K562 (cell line): ENCODE measurements around the gene HLA-DMB. TPM values are rescaled to one million over a fixed set of nuclear protein-coding genes. Genes with fewer than 3 reads are reported as not detected.
A peak's percentile ranks its signal among the peaks of the same experiment; 100 is the strongest.

Experiments used
- ARNT ChIP-seq, 2 experiments: fragments of 450-650 bp; IDR thresholded peaks; 2 replicates each; pipeline ENCODE4 v1.6.1; 2016; ENCODE audit warnings: mild to moderate bottlenecking in 1 of 2
- BRF1 ChIP-seq: IDR thresholded peaks from 3 replicates; pipeline ENCODE4 v1.6.1; 2011; ENCODE audit warnings: borderline replicate concordance, mild to moderate bottlenecking; ENCODE audit not compliant: insufficient read length; ENCODE audit errors: extremely low read depth
- CAMTA2 ChIP-seq: fragments of 250-450 bp; sonication (Bioruptor Pico); conservative IDR thresholded peaks from 2 replicates; pipeline ENCODE4 v1.5.1; 2022
- CBFA2T2 ChIP-seq: fragments of 450-650 bp; conservative IDR thresholded peaks from 2 replicates; pipeline ENCODE4 v1.6.1; 2017; ENCODE audit warnings: mild to moderate bottlenecking
- EHMT2 ChIP-seq: fragments of 450-650 bp; IDR thresholded peaks from 2 replicates; pipeline ENCODE4 v1.6.1; 2018; ENCODE audit warnings: antibody characterized with exemption
- ERF ChIP-seq: fragments of 450-650 bp; formaldehyde crosslinking; IDR thresholded peaks from 2 replicates; pipeline ENCODE4 v1.4.0; 2020; ENCODE audit warnings: mild to moderate bottlenecking, mixed read lengths
- ESRRA ChIP-seq: fragments of 450-650 bp; IDR thresholded peaks from 2 replicates; pipeline ENCODE4 v1.6.1; 2014; ENCODE audit warnings: low read depth, mild to moderate bottlenecking, moderate library complexity, borderline replicate concordance
- FOXJ2 ChIP-seq: fragments of 200-800 bp; sonication (Bioruptor generic); IDR thresholded peaks from 2 replicates; pipeline ENCODE4 v1.6.1; 2016; ENCODE audit warnings: missing genetic modification characterization, missing compliant biosample characterization
- HNRNPL ChIP-seq: fragments of 200-400 bp; formaldehyde crosslinking; IDR thresholded peaks from 2 replicates; pipeline ENCODE4 v1.6.1; 2017; ENCODE audit warnings: low read depth, mild to moderate bottlenecking, low read length
- HSF4 ChIP-seq: fragments of 250-450 bp; sonication (Bioruptor Pico); IDR thresholded peaks from 2 replicates; pipeline ENCODE4 v2.1.2; 2022; ENCODE audit warnings: mild to moderate bottlenecking, moderate library complexity, borderline replicate concordance
- KLF16 ChIP-seq: IDR thresholded peaks from 2 replicates; pipeline ENCODE4 v1.6.1; 2016; ENCODE audit warnings: antibody characterized with exemption
- LARP7 ChIP-seq: fragments of 450-650 bp; IDR thresholded peaks from 2 replicates; pipeline ENCODE4 v1.6.1; 2016
- MAFK ChIP-seq: IDR thresholded peaks from 2 replicates; pipeline ENCODE4 v1.6.1; 2011; ENCODE audit warnings: low read length, improper control_type of control experiment
- NFATC3 ChIP-seq: fragments of 450-650 bp; IDR thresholded peaks from 2 replicates; pipeline ENCODE4 v1.6.1; 2017; ENCODE audit warnings: mild to moderate bottlenecking
- PHF20 ChIP-seq: fragments of 450-650 bp; IDR thresholded peaks from 2 replicates; pipeline ENCODE4 v1.6.1; 2018; ENCODE audit not compliant: partially characterized antibody
- POLR2A ChIP-seq: fragments of 450-650 bp; conservative IDR thresholded peaks from 2 replicates; pipeline ENCODE4 v1.6.1; 2016
- PPARD ChIP-seq: fragments of 250-450 bp; sonication (Bioruptor Pico); IDR thresholded peaks from 2 replicates; pipeline ENCODE4 v1.8.0; 2022; ENCODE audit warnings: inconsistent platforms, mild to moderate bottlenecking, moderate library complexity
- PRPF4 ChIP-seq: fragments of 200-400 bp; formaldehyde crosslinking; IDR thresholded peaks from one replicate; pipeline ENCODE4 v1.6.1; 2017; ENCODE audit warnings: low read length, low read depth, mild to moderate bottlenecking; ENCODE audit not compliant: insufficient read depth, poor library complexity, severe bottlenecking
- RBM34 ChIP-seq: fragments of 200-400 bp; formaldehyde crosslinking; IDR thresholded peaks from 2 replicates; pipeline ENCODE4 v1.6.1; 2018; ENCODE audit warnings: low read length, borderline replicate concordance; ENCODE audit not compliant: insufficient read depth
- RNF2 ChIP-seq: sonication (generic); IDR thresholded peaks from 2 replicates; pipeline ENCODE4 v1.6.1; 2016
- SAFB ChIP-seq: fragments of 200-400 bp; formaldehyde crosslinking; IDR thresholded peaks from 2 replicates; pipeline ENCODE4 v1.6.1; 2017; ENCODE audit warnings: low read depth, low read length, borderline replicate concordance
- SRSF1 ChIP-seq: fragments of 200-400 bp; formaldehyde crosslinking; IDR thresholded peaks from 2 replicates; pipeline ENCODE4 v1.6.1; 2017; ENCODE audit warnings: mild to moderate bottlenecking, low read depth, low read length, moderate library complexity
- ZEB2 ChIP-seq: fragments of 450-650 bp; IDR thresholded peaks from 2 replicates; pipeline ENCODE4 v1.6.1; 2016
- ZNF76 ChIP-seq: fragments of 250-450 bp; sonication (Bioruptor Pico); IDR thresholded peaks from 2 replicates; pipeline ENCODE4 v1.4.0; 2020; ENCODE audit warnings: mild to moderate bottlenecking, moderate library complexity, borderline replicate concordance
- ZNF764 ChIP-seq: fragments of 250-450 bp; sonication (Bioruptor Pico); IDR thresholded peaks from 2 replicates; pipeline ENCODE4 v1.4.0; 2020; ENCODE audit warnings: low read depth, mild to moderate bottlenecking, moderate library complexity
- ZNF780A ChIP-seq: fragments of 250-450 bp; sonication (Bioruptor Pico); IDR thresholded peaks from 2 replicates; pipeline ENCODE4 v1.5.0; 2021; ENCODE audit warnings: mild to moderate bottlenecking
- polyA plus RNA-seq, 8 experiments: library from polyadenylated mRNA; depleted of rRNA in 4 of 8; stranded (reverse) in 5 of 8; unstranded in 3 of 8; fragments of >200 nt; fragmentation: Nextera tagmentation in 2 of 8; fragmentation: Illumina TruSeq in 1 of 8; extraction: Ambion mirVana in 2 of 8; extraction: Trizol in 1 of 8; gene quantifications; 2 replicates each; pipeline versions ENCODE4 v1.2.1 to v1.2.3, GENCODE V29; 2011 to 2014; ENCODE audit warnings: inconsistent platforms in 1 of 8, missing spikeins in 1 of 8
- total RNA-seq, 7 experiments: library from RNA; depleted of rRNA in 6 of 7; stranded (reverse); fragments of >200 nt in 6 of 7; fragmentation: Illumina TruSeq in 2 of 7; extraction: Trizol in 2 of 7; gene quantifications; 2 replicates each; pipeline versions ENCODE4 v1.2.1 to v1.2.3, GENCODE V29; 2011 to 2021; ENCODE audit warnings: low replicate concordance in 1 of 7
- TF ChIP-seq, protein P1 (sequence below): IDR thresholded peaks from 2 replicates; pipeline ENCODE4 v1.6.1; 2012; ENCODE audit warnings: low read depth, low read length, improper control_type of control experiment, borderline replicate concordance
- TF ChIP-seq, protein P2 (sequence below): sonication (generic); formaldehyde crosslinking; IDR thresholded peaks from 2 replicates; pipeline ENCODE4 v1.5.0; 2020; ENCODE audit warnings: missing genetic modification reagents
- TF ChIP-seq, protein P3 (sequence below): sonication (generic); formaldehyde crosslinking; IDR thresholded peaks from 2 replicates; pipeline ENCODE4 v1.8.0; 2022; ENCODE audit warnings: mild to moderate bottlenecking, missing genetic modification reagents
- TF ChIP-seq, protein P4 (sequence below): sonication (generic); formaldehyde crosslinking; IDR thresholded peaks from 2 replicates; pipeline ENCODE4 v1.8.1; 2023; ENCODE audit warnings: mild to moderate bottlenecking, missing genetic modification reagents, moderate library complexity

The HLA-DMB gene
- total and polyA plus RNA-seq, 9 of the 15 experiments (the other 6 are each of a cell fraction or from before 2014, with no cell fraction given), result 0.38 TPM; not detected in 8

DNA sequence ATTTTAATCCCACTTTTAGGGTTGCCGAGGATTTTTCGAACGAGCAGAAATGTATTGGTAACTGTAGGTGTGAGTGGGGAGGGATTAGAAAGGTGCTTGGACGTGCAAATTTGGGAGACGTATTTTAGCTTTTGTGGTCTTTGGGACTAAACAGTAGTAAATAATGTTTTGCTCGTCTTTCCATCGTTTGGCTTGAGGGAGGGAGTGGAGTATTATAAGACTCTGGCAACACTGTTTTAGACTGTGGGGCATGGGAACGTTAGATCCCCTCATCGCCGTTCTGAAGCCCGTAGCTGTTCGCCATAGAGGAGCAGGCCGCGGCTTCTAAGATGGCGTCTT is 30.4 kb upstream of the HLA-DMB start (continued):
- TF ChIP-seq, protein P1, sequence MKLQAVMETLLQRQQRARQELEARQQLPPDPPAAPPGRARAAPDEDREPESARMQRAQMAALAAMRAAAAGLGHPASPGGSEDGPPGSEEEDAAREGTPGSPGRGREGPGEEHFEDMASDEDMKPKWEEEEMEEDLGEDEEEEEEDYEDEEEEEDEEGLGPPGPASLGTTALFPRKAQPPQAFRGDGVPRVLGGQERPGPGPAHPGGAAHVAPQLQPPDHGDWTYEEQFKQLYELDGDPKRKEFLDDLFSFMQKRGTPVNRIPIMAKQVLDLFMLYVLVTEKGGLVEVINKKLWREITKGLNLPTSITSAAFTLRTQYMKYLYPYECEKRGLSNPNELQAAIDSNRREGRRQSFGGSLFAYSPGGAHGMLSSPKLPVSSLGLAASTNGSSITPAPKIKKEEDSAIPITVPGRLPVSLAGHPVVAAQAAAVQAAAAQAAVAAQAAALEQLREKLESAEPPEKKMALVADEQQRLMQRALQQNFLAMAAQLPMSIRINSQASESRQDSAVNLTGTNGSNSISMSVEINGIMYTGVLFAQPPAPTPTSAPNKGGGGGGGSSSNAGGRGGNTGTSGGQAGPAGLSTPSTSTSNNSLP, result no peak
- no peak for TF ChIP-seq ERF
- TF ChIP-seq PRPF4, result no peak
- peak; percentile 41 to 46; a peak in 1 of 4 replicates for TF ChIP-seq ARNT (IDR thresholded peaks at IDR 0.05)
- no peak for TF ChIP-seq PHF20
- TF ChIP-seq SAFB, result no peak
- no peak for TF ChIP-seq CBFA2T2
- TF ChIP-seq, protein P2, sequence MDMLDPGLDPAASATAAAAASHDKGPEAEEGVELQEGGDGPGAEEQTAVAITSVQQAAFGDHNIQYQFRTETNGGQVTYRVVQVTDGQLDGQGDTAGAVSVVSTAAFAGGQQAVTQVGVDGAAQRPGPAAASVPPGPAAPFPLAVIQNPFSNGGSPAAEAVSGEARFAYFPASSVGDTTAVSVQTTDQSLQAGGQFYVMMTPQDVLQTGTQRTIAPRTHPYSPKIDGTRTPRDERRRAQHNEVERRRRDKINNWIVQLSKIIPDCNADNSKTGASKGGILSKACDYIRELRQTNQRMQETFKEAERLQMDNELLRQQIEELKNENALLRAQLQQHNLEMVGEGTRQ (CRISPR knock-in tag), result no peak
- no peak for TF ChIP-seq EHMT2
- TF ChIP-seq, protein P3, sequence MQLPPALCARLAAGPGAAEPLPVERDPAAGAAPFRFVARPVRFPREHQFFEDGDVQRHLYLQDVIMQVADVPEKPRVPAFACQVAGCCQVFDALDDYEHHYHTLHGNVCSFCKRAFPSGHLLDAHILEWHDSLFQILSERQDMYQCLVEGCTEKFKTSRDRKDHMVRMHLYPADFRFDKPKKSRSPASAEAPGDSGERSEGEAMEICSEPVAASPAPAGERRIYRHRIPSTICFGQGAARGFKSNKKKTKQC, result no peak
- no peak; the same call in 1 of the 2 replicates for TF ChIP-seq ZNF764
- TF ChIP-seq ZNF76 (CRISPR knock-in tag), result no peak
- TF ChIP-seq NFATC3, result peak; percentile 79; the same call in 1 of the 2 replicates
- no peak; the same call in 1 of the 2 replicates for TF ChIP-seq RNF2
- TF ChIP-seq PPARD (CRISPR knock-in tag), result no peak
- TF ChIP-seq CAMTA2, result no peak
- TF ChIP-seq MAFK, result no peak
- no peak for TF ChIP-seq HNRNPL
- TF ChIP-seq ZNF780A (CRISPR knock-in tag), result no peak
- peak; percentile 20; the same call in 1 of the 2 replicates for TF ChIP-seq FOXJ2 (tag)
- TF ChIP-seq POLR2A, result no peak; the same call in 1 of the 2 replicates
- TF ChIP-seq SRSF1, result no peak
- no peak for TF ChIP-seq KLF16
- 0 out of 2 replicates have a peak, but pooled peaks have one; percentile 12 for TF ChIP-seq ZEB2
- TF ChIP-seq HSF4 (CRISPR knock-in tag), result 0 out of 2 replicates have a peak, but pooled peaks have one; percentile 48
- TF ChIP-seq, protein P4, sequence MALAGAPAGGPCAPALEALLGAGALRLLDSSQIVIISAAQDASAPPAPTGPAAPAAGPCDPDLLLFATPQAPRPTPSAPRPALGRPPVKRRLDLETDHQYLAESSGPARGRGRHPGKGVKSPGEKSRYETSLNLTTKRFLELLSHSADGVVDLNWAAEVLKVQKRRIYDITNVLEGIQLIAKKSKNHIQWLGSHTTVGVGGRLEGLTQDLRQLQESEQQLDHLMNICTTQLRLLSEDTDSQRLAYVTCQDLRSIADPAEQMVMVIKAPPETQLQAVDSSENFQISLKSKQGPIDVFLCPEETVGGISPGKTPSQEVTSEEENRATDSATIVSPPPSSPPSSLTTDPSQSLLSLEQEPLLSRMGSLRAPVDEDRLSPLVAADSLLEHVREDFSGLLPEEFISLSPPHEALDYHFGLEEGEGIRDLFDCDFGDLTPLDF (CRISPR knock-in tag), result no peak
- 0 out of 2 replicates have a peak, but pooled peaks have one; percentile 77 for TF ChIP-seq LARP7
- no peak for TF ChIP-seq BRF1
- no peak for TF ChIP-seq RBM34
- TF ChIP-seq ESRRA, result no peak
